ENCODE data around the gene MPO. TPM values are rescaled to one million over a fixed set of nuclear protein-coding genes. Genes with fewer than 3 reads are reported as not detected.

Gene MPO
- total RNA-seq, result 1 to 10 TPM in 1 of 4 donors, not detected in 3; 1.7 TPM

DNA sequence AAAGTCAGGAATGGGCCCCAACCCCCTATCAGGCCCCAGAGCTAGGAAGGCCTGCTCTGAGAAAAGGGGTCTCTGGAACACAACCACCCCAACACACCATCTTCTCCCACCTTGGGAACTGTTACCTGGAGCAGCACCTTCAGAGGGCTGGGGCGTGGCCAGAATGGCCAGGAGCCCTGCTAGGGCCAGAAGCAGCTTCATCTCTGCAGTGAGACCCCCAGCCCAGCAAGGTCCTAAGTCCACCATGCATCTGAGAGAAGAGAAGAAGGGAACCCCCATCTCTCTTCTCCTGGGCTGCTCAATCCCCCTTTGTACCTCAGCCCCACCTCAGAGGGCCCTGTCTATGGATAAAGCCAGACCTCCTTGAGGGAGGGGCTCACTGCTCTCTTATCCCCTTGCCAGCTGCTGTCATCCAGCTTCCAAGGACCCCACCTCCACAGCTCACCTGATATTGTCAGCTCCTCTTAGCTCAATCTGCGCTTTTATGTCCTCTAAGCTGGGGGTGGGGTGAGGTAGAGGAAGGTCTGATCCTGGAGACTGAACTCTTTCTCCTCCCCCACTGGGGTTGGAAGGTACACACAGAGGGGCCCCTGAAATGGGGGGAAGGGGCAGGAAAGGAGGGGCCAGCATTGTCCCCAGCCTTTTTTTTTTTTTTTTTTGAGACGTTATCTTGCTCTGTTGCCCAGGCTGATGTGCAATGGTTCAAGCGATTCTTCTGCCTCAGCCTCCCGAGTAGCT is at the start of gene MPO:
TSS of gene MPO (minus strand) at position 456 of the 738 bp plus-strand sequence. CDS start at position 279, 177 bp downstream.
- Histone ChIP-seq H3K27me3 (no peaks in the 10 kb centered on the region), H3K4me3 (no peak within 1 kb of the TSS), H3K4me1 (peaks cover 0 to 14% (median 0%) of the 10 kb centered on the region in 4 donors), H3K36me3 (no peaks in the 10 kb centered on the region), H3K27ac (no peak within 1 kb of the TSS), H3K9me3 (no peaks in the 10 kb centered on the region)
- TF ChIP-seq POLR2A (IDR thresholded peaks at IDR 0.05) (no peak), CTCF (IDR thresholded peaks at IDR 0.05) (no peak)
- no peak for DNase-seq

- Histone ChIP-seq H3K36me3 (no peaks in the 10 kb centered on the region), H3K27me3 (no peaks in the 10 kb centered on the region), H3K4me1 (peaks cover 0 to 23% (median 6%) of the 10 kb centered on the region in 4 donors), H3K9me3 (no peaks in the 10 kb centered on the region), H3K4me3 (peak overlapping the region; percentile 57 to 88 (median 72)), H3K27ac (peak overlapping the region in 3 of 4 donors; percentile 47 to 97 (median 96))
- TF ChIP-seq CTCF (IDR thresholded peaks at IDR 0.05) (no peak), POLR2A (IDR thresholded peaks at IDR 0.05) (no peak)
- DNase-seq, result peak in 1 of 3 donors; percentile 43
Observed at GRCh38 chr17:58329810-58330537, 49.2 kb upstream of the MPO start.

- peak overlapping the region; percentile 11 to 88 (median 30) for H3K4me3 ChIP-seq
- TF ChIP-seq POLR2A (IDR thresholded peaks at IDR 0.05), result peak in 1 of 2 donors; percentile 1
- peak in 5 of 6 experiments; percentile 16 to 36 (median 23) for TF ChIP-seq CTCF (IDR thresholded peaks at IDR 0.05)
- peak; percentile 55 to 83 (median 82) for DNase-seq
Observed at GRCh38 chr17:58329035-58329809, 48.5 kb upstream of the MPO start.

GRCh38 chr17:58328195-58329034 is 47.7 kb upstream of the MPO start, which contains the start of gene TSPOAP1:
TSPOAP1 (minus strand) TSS chr17:58328795; CDS start chr17:58327920, 875 bp downstream.
- Histone ChIP-seq H3K4me3 (peak within 1 kb of the TSS; percentile 11 to 88 (median 30)), H3K36me3 (no peaks in the 10 kb centered on the region), H3K9me3 (no peaks in the 10 kb centered on the region), H3K4me1 (peaks cover 0 to 19% (median 3%) of the 10 kb centered on the region in 4 donors), H3K27ac (peak within 1 kb of the TSS; percentile 35 to 97 (median 52)), H3K27me3 (no peaks in the 10 kb centered on the region)
- TF ChIP-seq POLR2A (IDR thresholded peaks at IDR 0.05) (peak in 1 of 2 donors; percentile 4), CTCF (IDR thresholded peaks at IDR 0.05) (no peak)
- DNase-seq, result peak; percentile 54 to 87 (median 85)

More at GRCh38 chr17:58329035-58329809, 48.5 kb upstream of the MPO start:
- peak overlapping the region; percentile 35 to 97 (median 52) for H3K27ac ChIP-seq
- no peaks in the 10 kb centered on the region for H3K36me3 ChIP-seq
- no peaks in the 10 kb centered on the region for H3K9me3 ChIP-seq
- no peaks in the 10 kb centered on the region for H3K27me3 ChIP-seq
- H3K4me1 ChIP-seq, result peaks cover 0 to 20% (median 3%) of the 10 kb centered on the region in 4 donors

All from Peyer's patch (tissue), 4 donors.